Sigmoid colon (tissue), 7 donors: Measurements from ENCODE around the gene RND3. TPM values are rescaled to one million over a fixed set of nuclear protein-coding genes. Genes with fewer than 3 reads are reported as not detected.

Experiments used
- DNase-seq: peaks from one replicate; pipeline ENCODE4 v3.0.0-alpha.2; 2019
- H3K27ac ChIP-seq, 4 donors: fragments of 200-600 bp; sonication (generic); one replicate each; pipeline ENCODE4 v1.5.1; 2016 to 2019; ENCODE audit warnings: mild to moderate bottlenecking in 1 of 4
- H3K27me3 ChIP-seq, 3 donors: fragments of 200-600 bp; sonication (generic); one replicate each; pipeline ENCODE4 v1.5.1; 2019; ENCODE audit warnings: mild to moderate bottlenecking in 1 of 3
- H3K36me3 ChIP-seq, 4 donors: fragments of 200-600 bp; sonication (generic); one replicate each; pipeline ENCODE4 v1.5.1; 2016 to 2019
- H3K4me1 ChIP-seq, 4 donors: fragments of 200-600 bp; sonication (generic); one replicate each; pipeline ENCODE4 v1.5.1; 2017 to 2019
- H3K4me3 ChIP-seq, 4 donors: fragments of 200-600 bp; sonication (generic); one replicate each; pipeline ENCODE4 v1.5.1; 2017 to 2019; ENCODE audit warnings: mild to moderate bottlenecking in 2 of 4, moderate library complexity in 1 of 4
- H3K9me3 ChIP-seq, 4 donors: fragments of 200-600 bp in 3 of 4; sonication (generic) in 3 of 4; one replicate each; pipeline versions ENCODE4 v1.5.1 to v1.6.1; 2013 to 2019
- CTCF ChIP-seq, 4 experiments: fragments of 450-650 bp in 3 of 4; fragments of 200-600 bp in 1 of 4; IDR thresholded peaks; one replicate each; pipeline ENCODE4 v1.5.1; 2016 to 2019; ENCODE audit warnings: antibody characterized with exemption in 4 of 4, mild to moderate bottlenecking in 3 of 4, moderate library complexity in 2 of 4
- EP300 ChIP-seq, 4 donors: sonication (generic); formaldehyde crosslinking; IDR thresholded peaks; one replicate each; pipeline ENCODE4 v1.6.1; 2017; ENCODE audit warnings: antibody characterized with exemption in 4 of 4
- POLR2A ChIP-seq, 2 donors: fragments of 450-650 bp; IDR thresholded peaks; one replicate each; pipeline ENCODE4 v1.6.1; 2016; ENCODE audit warnings: antibody characterized with exemption in 2 of 2, mild to moderate bottlenecking in 2 of 2, moderate library complexity in 2 of 2
- POLR2AphosphoS5 ChIP-seq, 4 donors: sonication (generic); formaldehyde crosslinking; IDR thresholded peaks; one replicate each; pipeline ENCODE4 v1.6.1; 2017; ENCODE audit warnings: antibody characterized with exemption in 4 of 4
- WGBS, 2 donors: extraction: QIAGEN DNeasy Blood & Tissue Kit; methylation state at CpG; one replicate each; pipeline ENCODE4 v1.1.7; 2013; 5-methylcytosine and 5-hydroxymethylcytosine counted together
- intact Hi-C: fragments of 100-400 bp; cut with DNase I; formaldehyde crosslinking; loops from one replicate; pipeline ENCODE4 v1.15.1; 2023
- polyA plus RNA-seq, 3 donors: library from polyadenylated mRNA; stranded (reverse); fragments of 200-250 nt; gene quantifications; one replicate each; pipeline ENCODE4 v1.2.3, GENCODE V29; 2013
- total RNA-seq, 4 donors: library from RNA; depleted of rRNA; stranded (reverse); fragments of >200 nt; gene quantifications; one replicate each; pipeline ENCODE4 v1.1.0, GENCODE V29; 2016
- donor health status: healthy with polysubstance abuse.
- donor health status: Bipolar disorder and iron deficiency.
- donor health status: healthy.

The RND3 gene
- total and polyA plus RNA-seq, 7 donors = 22.3 to 171 (median 31.3) TPM

- Histone ChIP-seq H3K9me3 (no peaks in the 10 kb centered on the region), H3K4me1 (no peaks in the 10 kb centered on the region), H3K36me3 (no peaks in the 10 kb centered on the region), H3K4me3 (no peak overlapping the region), H3K27ac (no peak overlapping the region), H3K27me3 (no peaks in the 10 kb centered on the region)
- intact Hi-C loops = no loop called here
- no peak for DNase-seq
- TF ChIP-seq POLR2A (IDR thresholded peaks at IDR 0.05) (no peak), CTCF (IDR thresholded peaks at IDR 0.05) (no peak), EP300 (IDR thresholded peaks at IDR 0.05) (no peak), POLR2AphosphoS5 (IDR thresholded peaks at IDR 0.05) (no peak)
- 82 to 83% methylated on average over 2 of the region's 2 CpGs for WGBS, 2 donors
Measured at GRCh38 chr2:150441226-150441625, 46.2 kb downstream of the RND3 start.

GRCh38 chr2:150438654-150439053 lies 48.8 kb downstream of the RND3 start:
- no peak for DNase-seq
- Histone ChIP-seq H3K36me3 (no peaks in the 10 kb centered on the region), H3K27ac (no peak overlapping the region), H3K4me3 (no peak overlapping the region), H3K4me1 (no peaks in the 10 kb centered on the region), H3K27me3 (no peaks in the 10 kb centered on the region), H3K9me3 (no peaks in the 10 kb centered on the region)
- TF ChIP-seq POLR2A (IDR thresholded peaks at IDR 0.05) (no peak), CTCF (IDR thresholded peaks at IDR 0.05) (no peak), POLR2AphosphoS5 (IDR thresholded peaks at IDR 0.05) (no peak), EP300 (IDR thresholded peaks at IDR 0.05) (no peak)
- 88 to 95% methylated on average over 2 of the region's 2 CpGs for WGBS, 2 donors
- intact Hi-C loops = no loop called here

- Histone ChIP-seq H3K36me3 (no peaks in the 10 kb centered on the region), H3K27me3 (no peaks in the 10 kb centered on the region), H3K9me3 (no peaks in the 10 kb centered on the region), H3K4me3 (no peak overlapping the region), H3K27ac (no peak overlapping the region), H3K4me1 (no peaks in the 10 kb centered on the region)
- intact Hi-C loops = no loop called here
- whole genome bisulfite sequencing, 2 donors = 85 to 87% methylated on average over 2 of the region's 2 CpGs
- TF ChIP-seq CTCF (IDR thresholded peaks at IDR 0.05) = no peak
- TF ChIP-seq EP300 (IDR thresholded peaks at IDR 0.05) = no peak
- TF ChIP-seq POLR2AphosphoS5 (IDR thresholded peaks at IDR 0.05) = no peak
- no peak for TF ChIP-seq POLR2A (IDR thresholded peaks at IDR 0.05)
- DNase-seq = no peak
Measured at GRCh38 chr2:150438041-150438440, 49.4 kb downstream of the RND3 start.

GRCh38 chr2:150432312-150432625 lies 55.2 kb downstream of the RND3 start:
- DNase-seq = no peak
- intact Hi-C loops = no loop called here
- H3K27me3 ChIP-seq = no peaks in the 10 kb centered on the region
- H3K4me1 ChIP-seq = no peaks in the 10 kb centered on the region
- WGBS, 2 donors = 76 to 84% methylated on average over 3 of the region's 3 CpGs
- no peaks in the 10 kb centered on the region for H3K9me3 ChIP-seq
- H3K27ac ChIP-seq = no peak overlapping the region
- H3K36me3 ChIP-seq = no peaks in the 10 kb centered on the region
- no peak for TF ChIP-seq POLR2AphosphoS5 (IDR thresholded peaks at IDR 0.05)
- TF ChIP-seq EP300 (IDR thresholded peaks at IDR 0.05) = no peak
- no peak for TF ChIP-seq CTCF (IDR thresholded peaks at IDR 0.05)
- TF ChIP-seq POLR2A (IDR thresholded peaks at IDR 0.05) = no peak
- no peak overlapping the region for H3K4me3 ChIP-seq

- Histone ChIP-seq H3K4me1 (no peaks in the 10 kb centered on the region), H3K36me3 (no peaks in the 10 kb centered on the region), H3K9me3 (no peaks in the 10 kb centered on the region), H3K27ac (no peak overlapping the region), H3K4me3 (no peak overlapping the region), H3K27me3 (no peaks in the 10 kb centered on the region)
- intact Hi-C loops = no loop called here
- no peak for DNase-seq
- 81 to 89% methylated on average over 1 of the region's 1 CpG for WGBS, 2 donors
- TF ChIP-seq POLR2AphosphoS5 (IDR thresholded peaks at IDR 0.05) (no peak), CTCF (IDR thresholded peaks at IDR 0.05) (no peak)
Measured at GRCh38 chr2:150431561-150432311, 55.7 kb downstream of the RND3 start.
